GM19455 (cell line): ENCODE data around the gene RXRB.
"Not testable (repeated sequence)": the region's sequence is repeated elsewhere in the genome, so short reads cannot be mapped to it uniquely, and the experiment has no call there.

Source experiments
- ATAC-seq: cut with Tn5 transposase; IDR thresholded peaks from one replicate; pipeline ENCODE4 v1.9.1; 2021; ENCODE audit not compliant: unreplicated experiment

RXRB gene

GRCh38 chr6:33164665-33165373, 35.6 kb downstream of the RXRB start:
- ATAC-seq = no peak

- ATAC-seq = no peak
Measured at GRCh38 chr6:33164176-33164575, 36.3 kb downstream of the RXRB start.

DNA sequence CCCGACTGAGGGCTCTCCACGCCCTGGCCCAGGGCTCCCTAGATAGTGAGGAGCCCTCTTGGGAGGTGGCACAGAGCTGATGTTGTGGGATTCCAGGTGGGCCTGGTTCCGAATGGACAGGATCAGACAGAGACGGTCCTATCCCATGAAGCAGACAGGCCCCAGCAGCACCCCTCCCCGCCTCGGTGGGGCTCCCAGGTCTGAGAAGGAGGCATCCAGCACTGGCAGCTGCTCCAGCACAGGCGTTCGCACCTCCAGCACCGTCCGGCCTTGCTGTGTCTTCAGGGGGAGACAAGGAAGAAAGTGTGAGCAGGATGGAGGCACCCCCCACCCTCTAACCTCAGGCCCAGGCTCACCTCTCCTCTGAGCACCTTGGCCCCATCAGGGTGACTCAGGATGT, 36.9 kb downstream of the RXRB start:
- no peak for ATAC-seq

DNA sequence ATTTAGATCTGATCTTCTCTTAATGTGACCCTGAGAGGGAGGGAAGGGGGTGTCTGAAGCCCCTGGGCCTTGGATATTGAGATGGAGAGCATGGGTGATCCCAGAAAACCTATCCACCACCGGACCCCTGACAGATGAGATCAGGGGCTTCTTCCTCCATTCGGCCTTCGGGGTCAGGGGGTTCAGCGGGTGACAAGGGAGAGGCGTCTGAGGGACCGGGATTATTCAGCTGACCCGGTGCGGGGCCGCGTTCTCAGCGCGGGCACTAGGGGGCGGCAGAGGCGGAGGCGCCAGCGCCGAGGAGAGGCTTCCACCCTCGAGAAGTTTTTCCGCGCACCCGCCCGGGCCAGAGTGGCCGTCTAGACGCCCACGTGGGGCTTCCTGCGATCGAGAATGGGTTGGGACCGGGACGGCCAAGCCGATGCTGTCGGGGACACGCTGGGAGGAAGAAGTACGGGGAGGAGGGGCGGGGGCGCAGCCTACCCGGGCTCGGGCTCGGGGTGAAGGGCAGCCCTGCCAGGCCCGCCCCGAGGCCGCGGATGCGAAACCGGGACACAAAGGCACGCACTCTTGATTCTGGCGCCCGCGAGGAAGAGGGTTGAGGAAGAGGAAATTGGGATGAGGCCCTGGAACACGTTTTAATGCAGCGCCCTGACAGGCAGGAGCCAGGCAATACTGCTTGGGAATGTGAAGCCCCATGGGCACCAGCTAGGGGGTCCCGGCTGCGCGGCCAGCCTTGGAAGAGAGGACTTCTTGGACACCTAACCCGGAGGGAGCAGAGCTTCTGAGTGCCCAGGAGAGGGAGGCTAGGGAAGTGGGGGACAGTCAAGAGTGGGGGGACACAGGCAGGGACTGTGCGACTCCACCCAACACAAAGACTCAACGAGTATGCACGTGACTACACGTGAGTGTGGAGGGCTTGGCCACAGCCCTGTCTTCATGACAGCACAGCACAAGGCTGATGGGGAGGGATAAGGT, 38.8 kb downstream of the RXRB start:
- no peak for ATAC-seq

GRCh38 chr6:33160728-33161344, 39.6 kb downstream of the RXRB start:
- no peak for ATAC-seq

- ATAC-seq = no peak
Measured at GRCh38 chr6:33160096-33160495, 40.4 kb downstream of the RXRB start.

DNA sequence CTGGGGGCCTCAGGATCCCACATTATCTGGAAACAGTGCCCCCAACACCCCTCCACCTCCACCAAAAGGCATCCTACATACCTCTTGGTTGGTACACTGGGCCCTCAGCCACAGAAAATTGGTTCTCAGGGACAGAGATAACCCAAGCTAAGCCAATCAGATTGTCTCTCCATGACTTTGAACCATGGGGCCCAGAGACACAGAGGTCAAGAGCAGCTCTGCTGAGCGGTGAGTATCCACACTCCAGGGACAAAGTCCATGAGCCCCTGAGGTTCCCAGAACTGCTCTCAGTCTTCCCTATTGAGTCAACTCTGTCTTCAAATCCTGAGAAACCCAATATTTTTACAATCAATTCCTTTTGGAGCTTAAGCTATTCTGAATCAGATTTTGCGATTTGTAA, 43.5 kb downstream of the RXRB start:
- ATAC-seq = no peak

DNA sequence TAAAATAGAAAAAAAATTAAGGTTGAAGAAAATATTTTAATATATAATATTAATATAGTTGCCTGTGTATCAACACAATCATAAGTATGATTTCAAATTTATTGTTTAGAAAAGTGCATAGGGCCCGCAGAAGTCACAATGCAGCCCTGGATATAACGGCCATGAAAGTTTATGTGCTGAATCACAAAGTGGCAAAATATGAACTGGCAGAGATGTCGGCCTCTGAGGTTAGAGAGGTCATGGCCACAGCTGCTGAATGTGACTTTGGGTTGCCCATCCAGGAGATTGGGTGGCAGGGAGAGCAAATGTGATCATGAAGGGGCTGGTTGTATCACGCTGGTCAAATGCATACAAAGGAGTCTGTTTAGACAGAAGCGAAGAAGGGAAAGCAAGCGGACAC, 43.9 kb downstream of the RXRB start:
- ATAC-seq = no peak

GRCh38 chr6:33154349-33154748, 46.1 kb downstream of the RXRB start:
- no peak for ATAC-seq

DNA sequence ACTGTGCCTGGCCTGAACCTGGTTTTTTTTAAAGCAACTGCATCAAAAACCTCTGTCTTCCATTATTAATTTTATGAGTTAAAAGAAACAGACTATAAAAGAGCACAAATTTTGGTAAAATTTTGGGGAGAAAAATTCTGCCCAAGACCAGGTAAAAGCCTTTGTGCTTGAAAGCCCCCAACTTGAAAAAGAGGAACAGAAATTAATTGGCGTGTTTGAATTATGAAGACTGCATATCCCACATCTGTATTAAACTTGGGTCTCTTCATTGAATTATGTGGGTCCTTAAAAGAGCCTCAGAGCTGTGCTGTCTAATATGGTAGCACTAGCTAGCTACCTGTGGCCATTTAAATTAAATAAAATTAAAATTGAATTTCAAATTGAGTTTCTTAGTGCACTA, 49.4 kb downstream of the RXRB start:
- ATAC-seq = no peak

DNA sequence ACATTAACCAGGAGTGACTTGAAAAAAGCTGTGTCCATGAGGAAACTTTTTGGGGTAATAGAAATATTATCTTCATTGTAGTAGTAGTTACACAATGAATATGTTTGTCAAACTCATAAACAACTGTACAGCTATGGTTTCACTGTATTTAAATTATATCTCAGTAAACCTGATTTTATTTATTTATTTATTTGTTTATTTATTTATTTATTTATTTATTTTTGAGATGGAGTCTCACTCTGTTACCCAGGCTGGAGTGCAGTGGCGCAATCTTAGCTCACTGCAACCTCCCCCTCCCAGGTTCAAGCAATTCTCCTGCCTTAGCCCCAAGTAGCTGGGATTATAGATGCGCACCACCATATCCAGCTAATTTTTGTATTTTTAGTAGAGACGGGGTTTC, 49.9 kb downstream of the RXRB start:
- not testable (repeated sequence) for ATAC-seq

DNA sequence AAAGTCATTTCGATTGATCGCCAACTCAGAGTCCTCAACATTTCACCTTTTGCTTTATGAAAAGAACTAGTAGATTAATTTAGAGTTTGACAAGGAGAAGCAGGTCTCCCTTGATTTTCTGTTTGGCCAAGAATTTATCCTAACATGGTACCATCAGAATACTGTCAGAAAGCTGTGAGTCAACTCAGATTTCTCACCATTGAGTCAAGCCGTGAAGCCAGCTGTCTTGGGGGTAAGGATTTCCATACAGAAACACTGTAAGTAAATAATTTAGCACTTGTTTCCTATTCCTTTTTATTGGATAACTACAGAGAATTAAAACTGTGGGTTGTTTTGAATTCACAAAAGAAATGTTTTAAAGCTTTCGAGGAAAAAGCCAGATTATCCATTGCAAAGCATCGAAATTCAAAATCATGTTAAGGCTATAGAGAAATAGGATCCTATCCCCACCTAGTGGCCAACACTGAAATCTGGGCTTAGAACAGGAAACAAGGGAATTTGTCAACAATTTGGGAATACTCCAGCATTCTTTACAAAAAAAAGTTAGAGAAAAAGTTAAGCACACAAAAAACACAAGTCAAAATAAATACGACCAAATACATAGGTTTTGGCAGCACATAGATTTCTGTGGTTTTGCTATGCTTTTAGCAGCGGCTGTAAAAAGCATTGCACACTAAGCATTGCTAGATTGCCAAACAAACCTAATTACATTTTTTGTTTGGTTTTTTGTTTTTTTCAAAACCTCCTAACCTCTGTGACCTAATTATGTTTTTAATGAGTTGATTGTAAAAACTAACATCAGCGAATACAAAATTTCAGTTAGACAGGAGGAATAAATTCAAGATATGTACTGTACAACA, 52.4 kb downstream of the RXRB start:
- no peak for ATAC-seq

- ATAC-seq = no peak
Measured at GRCh38 chr6:33144373-33144772, 56.1 kb downstream of the RXRB start.
